H1 (cell line): ENCODE results near the gene PROK1. TPM values are rescaled to one million over a fixed set of nuclear protein-coding genes. Genes with fewer than 3 reads are reported as not detected.

Source experiments
- CHD7 ChIP-seq: fragments of 300-600 bp; sonication (generic); IDR thresholded peaks from 2 replicates; pipeline ENCODE4 v1.7.1; 2012; ENCODE audit warnings: low read length, moderate library complexity, mild to moderate bottlenecking, inconsistent platforms; ENCODE audit not compliant: insufficient replicate concordance
- E2F6 ChIP-seq: IDR thresholded peaks from 2 replicates; pipeline ENCODE4 v1.6.1; 2012; ENCODE audit warnings: inconsistent platforms
- polyA plus RNA-seq, 7 experiments: library from polyadenylated mRNA; depleted of rRNA in 3 of 7; stranded (reverse) in 5 of 7; unstranded in 2 of 7; fragments of >200 nt in 5 of 7; fragments of 200-250 nt in 2 of 7; gene quantifications; 1 replicate in 5 of 7; 2 replicates in 1 of 7; 4 replicates in 1 of 7; pipeline versions ENCODE4 v1.2.1 to v1.2.3, GENCODE V29; 2011 to 2013; ENCODE audit warnings: missing spikeins in 2 of 7, mixed read lengths in 2 of 7
- total RNA-seq: library from RNA; stranded (reverse); fragmentation: NEBNext Ultra II Directional; extraction: Animal tissue kit (Norgen Biotek cat#: 25700); gene quantifications from 2 replicates; pipeline ENCODE4 v1.2.1, GENCODE V29; 2021

PROK1 gene
- total and polyA plus RNA-seq, 2 of the 8 experiments (the other 6 are each of a cell fraction or from before 2014, with no cell fraction given) = 0.12 TPM; not detected in 1

GRCh38 chr1:110426854-110427253 lies 24.1 kb upstream of the PROK1 start (continued):
- TF ChIP-seq CHD7 (no peak), E2F6 (no peak)
